SK-N-SH treated with all-trans-retinoic acid at 6 μM for 48 hours (cell line): ENCODE data around the gene ANKRD11.

ENCODE experiments used
- ARNTL ChIP-seq: fragments of 450-650 bp; formaldehyde crosslinking; IDR thresholded peaks from 2 replicates; pipeline ENCODE4 v1.5.0; 2020; ENCODE audit warnings: low read depth, mild to moderate bottlenecking, moderate library complexity, borderline replicate concordance
- CREB5 ChIP-seq: fragments of 250-450 bp; sonication (Bioruptor Pico); IDR thresholded peaks from 2 replicates; pipeline ENCODE4 v1.5.1; 2020; ENCODE audit warnings: low read depth, mild to moderate bottlenecking, moderate library complexity
- CSRNP3 ChIP-seq: fragments of 250-450 bp; sonication (Bioruptor Pico); IDR thresholded peaks from 2 replicates; pipeline ENCODE4 v1.5.1; 2021; ENCODE audit warnings: mild to moderate bottlenecking, moderate library complexity
- RARB ChIP-seq: fragments of 250-450 bp; sonication (Bioruptor Pico); IDR thresholded peaks from 2 replicates; pipeline ENCODE4 v1.8.0; 2021; ENCODE audit warnings: mild to moderate bottlenecking, moderate library complexity
- ZC3H10 ChIP-seq: fragments of 250-450 bp; sonication (Bioruptor Pico); IDR thresholded peaks from 2 replicates; pipeline ENCODE4 v1.5.1; 2021; ENCODE audit warnings: mild to moderate bottlenecking, moderate library complexity
- TF ChIP-seq, protein P1 (sequence below): fragments of 250-450 bp; sonication (Bioruptor Pico); IDR thresholded peaks from 2 replicates; pipeline ENCODE4 v1.8.0; 2020; ENCODE audit warnings: mild to moderate bottlenecking, moderate library complexity, borderline replicate concordance
- TF ChIP-seq, protein P2 (sequence below): fragments of 250-450 bp; sonication (Bioruptor Pico); IDR thresholded peaks from 2 replicates; pipeline ENCODE4 v1.5.0; 2020; ENCODE audit warnings: mild to moderate bottlenecking, moderate library complexity

DNA sequence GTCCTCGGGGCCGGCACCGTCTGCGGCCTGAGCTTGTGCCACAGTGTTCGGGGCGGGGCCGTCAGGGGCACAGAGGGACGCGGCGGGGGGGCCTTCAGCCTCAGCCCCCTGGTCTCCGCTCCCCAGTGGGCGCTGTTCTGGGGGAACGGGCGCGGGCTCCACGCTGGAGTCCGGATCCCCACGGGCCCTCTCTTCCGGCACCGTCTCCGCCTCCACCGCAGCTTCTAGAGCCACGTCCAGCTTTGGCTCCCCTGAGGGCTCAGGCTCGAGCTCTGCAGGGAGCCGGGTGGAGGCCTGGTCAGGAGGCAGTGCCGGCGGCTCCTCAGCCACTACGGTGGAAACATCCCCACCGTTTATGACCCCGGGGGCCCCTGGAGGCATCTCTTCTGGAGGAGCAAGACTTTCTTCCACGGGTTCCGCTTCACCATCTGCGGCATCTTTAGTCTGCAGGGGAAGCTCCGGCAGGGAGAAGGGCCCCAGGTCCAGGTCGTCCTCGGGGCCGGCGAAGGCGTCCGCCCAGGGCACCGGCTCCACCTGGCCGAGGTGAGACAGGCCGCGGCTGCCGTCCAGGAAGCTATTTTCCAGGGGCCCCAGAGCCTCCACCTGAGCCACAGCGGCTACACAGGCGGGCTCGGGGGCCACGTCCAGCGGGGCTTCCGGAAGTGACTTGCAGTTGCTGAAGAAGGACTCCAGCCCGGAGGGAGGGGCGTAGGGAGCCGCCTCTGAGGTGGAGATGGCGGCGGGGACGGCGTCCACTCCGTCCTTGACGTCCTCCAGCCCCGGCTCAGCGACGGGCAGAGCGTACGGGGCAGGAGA lies 210.5 kb downstream of the ANKRD11 start:
- no peak for TF ChIP-seq RARB (CRISPR knock-in tag)
- no peak for TF ChIP-seq ZC3H10 (CRISPR knock-in tag)
- TF ChIP-seq, protein P1, sequence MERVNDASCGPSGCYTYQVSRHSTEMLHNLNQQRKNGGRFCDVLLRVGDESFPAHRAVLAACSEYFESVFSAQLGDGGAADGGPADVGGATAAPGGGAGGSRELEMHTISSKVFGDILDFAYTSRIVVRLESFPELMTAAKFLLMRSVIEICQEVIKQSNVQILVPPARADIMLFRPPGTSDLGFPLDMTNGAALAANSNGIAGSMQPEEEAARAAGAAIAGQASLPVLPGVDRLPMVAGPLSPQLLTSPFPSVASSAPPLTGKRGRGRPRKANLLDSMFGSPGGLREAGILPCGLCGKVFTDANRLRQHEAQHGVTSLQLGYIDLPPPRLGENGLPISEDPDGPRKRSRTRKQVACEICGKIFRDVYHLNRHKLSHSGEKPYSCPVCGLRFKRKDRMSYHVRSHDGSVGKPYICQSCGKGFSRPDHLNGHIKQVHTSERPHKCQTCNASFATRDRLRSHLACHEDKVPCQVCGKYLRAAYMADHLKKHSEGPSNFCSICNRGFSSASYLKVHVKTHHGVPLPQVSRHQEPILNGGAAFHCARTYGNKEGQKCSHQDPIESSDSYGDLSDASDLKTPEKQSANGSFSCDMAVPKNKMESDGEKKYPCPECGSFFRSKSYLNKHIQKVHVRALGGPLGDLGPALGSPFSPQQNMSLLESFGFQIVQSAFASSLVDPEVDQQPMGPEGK: no peak
- TF ChIP-seq, protein P2, sequence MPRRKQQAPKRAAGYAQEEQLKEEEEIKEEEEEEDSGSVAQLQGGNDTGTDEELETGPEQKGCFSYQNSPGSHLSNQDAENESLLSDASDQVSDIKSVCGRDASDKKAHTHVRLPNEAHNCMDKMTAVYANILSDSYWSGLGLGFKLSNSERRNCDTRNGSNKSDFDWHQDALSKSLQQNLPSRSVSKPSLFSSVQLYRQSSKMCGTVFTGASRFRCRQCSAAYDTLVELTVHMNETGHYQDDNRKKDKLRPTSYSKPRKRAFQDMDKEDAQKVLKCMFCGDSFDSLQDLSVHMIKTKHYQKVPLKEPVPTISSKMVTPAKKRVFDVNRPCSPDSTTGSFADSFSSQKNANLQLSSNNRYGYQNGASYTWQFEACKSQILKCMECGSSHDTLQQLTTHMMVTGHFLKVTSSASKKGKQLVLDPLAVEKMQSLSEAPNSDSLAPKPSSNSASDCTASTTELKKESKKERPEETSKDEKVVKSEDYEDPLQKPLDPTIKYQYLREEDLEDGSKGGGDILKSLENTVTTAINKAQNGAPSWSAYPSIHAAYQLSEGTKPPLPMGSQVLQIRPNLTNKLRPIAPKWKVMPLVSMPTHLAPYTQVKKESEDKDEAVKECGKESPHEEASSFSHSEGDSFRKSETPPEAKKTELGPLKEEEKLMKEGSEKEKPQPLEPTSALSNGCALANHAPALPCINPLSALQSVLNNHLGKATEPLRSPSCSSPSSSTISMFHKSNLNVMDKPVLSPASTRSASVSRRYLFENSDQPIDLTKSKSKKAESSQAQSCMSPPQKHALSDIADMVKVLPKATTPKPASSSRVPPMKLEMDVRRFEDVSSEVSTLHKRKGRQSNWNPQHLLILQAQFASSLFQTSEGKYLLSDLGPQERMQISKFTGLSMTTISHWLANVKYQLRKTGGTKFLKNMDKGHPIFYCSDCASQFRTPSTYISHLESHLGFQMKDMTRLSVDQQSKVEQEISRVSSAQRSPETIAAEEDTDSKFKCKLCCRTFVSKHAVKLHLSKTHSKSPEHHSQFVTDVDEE (CRISPR knock-in tag): no peak
- no peak for TF ChIP-seq ARNTL (CRISPR knock-in tag)
- no peak for TF ChIP-seq CREB5 (CRISPR knock-in tag)
- no peak for TF ChIP-seq CSRNP3 (CRISPR knock-in tag)
